AG10803 (cell line): Measurements from ENCODE around the gene UTP3.
A peak's percentile ranks its signal among the peaks of the same experiment; 100 is the strongest.

ENCODE experiments used
- DNase-seq: peaks from one replicate; pipeline ENCODE4 v3.0.0; 2010; ENCODE audit warnings: low read depth
- H3K4me3 ChIP-seq: 2 replicates; pipeline ENCODE4 v1.5.1; 2011; ENCODE audit warnings: mild to moderate bottlenecking, low read length, control low read depth
- TF ChIP-seq, protein P1 (sequence below): conservative IDR thresholded peaks from 2 replicates; pipeline ENCODE4 v1.5.1; 2011; ENCODE audit warnings: mild to moderate bottlenecking, low read length, control low read depth, inconsistent platforms

UTP3 gene

GRCh38 chr4:70711599-70711998 lies 23.3 kb downstream of the UTP3 start:
- DNase-seq, result no peak
- H3K4me3 ChIP-seq, result no peak overlapping the region
- TF ChIP-seq, protein P1, sequence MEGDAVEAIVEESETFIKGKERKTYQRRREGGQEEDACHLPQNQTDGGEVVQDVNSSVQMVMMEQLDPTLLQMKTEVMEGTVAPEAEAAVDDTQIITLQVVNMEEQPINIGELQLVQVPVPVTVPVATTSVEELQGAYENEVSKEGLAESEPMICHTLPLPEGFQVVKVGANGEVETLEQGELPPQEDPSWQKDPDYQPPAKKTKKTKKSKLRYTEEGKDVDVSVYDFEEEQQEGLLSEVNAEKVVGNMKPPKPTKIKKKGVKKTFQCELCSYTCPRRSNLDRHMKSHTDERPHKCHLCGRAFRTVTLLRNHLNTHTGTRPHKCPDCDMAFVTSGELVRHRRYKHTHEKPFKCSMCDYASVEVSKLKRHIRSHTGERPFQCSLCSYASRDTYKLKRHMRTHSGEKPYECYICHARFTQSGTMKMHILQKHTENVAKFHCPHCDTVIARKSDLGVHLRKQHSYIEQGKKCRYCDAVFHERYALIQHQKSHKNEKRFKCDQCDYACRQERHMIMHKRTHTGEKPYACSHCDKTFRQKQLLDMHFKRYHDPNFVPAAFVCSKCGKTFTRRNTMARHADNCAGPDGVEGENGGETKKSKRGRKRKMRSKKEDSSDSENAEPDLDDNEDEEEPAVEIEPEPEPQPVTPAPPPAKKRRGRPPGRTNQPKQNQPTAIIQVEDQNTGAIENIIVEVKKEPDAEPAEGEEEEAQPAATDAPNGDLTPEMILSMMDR, result no peak

DNA sequence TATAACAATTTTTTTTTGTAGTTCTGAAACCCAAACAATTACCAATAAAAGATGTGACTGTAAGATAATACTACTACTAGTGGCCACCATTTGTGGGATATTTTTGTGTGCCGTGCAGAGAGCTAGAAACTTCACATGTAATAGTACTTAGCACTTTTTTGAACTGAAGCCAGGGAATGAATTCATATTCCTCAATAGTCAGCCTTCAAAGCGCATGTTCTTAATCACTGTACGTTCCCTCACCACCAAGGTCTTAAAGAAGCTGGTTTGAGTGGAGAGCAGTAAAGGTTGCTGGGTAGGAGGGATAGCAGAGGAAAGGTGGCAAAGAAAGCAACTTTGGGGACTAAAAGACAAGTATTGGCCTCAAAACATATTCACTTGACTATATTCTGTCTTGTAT lies 23.8 kb downstream of the UTP3 start:
- H3K4me3 ChIP-seq, result no peak overlapping the region
- TF ChIP-seq, protein P1, result no peak
- no peak for DNase-seq

DNA sequence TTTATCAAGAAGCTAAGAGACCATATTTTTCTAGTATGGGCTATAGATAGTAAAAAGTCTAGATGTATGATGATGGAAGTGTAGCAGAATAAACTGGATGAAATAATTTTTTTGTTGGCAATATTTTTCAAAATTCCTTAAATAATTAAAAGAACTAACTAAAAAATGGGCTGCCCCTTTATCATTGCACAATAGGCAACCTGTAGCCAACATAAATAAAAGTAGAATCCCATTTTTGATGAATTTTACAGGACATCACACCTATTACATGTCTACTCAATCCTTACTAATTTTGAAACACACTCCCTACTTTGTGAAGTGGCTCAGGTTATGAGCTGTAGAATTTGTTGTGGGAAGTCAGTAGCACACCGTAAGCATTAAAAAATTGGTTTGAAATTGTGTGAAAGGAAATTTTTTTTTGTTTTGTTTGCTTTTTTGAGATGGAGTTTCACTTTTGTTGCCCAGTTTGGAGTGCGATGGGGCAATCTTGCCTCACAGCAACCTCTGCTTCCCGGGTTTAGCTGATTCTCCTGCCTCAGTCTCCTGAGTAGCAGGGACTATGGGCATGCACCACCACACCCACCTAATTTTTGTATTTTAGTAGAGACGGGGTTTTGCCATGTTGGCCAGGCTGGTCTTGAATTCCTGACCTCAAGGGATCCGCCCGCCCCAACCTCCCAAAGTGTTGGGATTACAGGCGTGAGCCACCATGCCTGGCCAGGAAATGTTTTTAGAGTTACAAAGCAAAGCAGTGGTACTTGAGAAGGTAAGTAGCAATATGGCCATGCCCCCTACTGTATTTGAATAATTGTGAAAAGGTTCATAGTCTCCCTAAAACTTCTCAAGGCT lies 24.5 kb downstream of the UTP3 start:
- no peak for DNase-seq
- TF ChIP-seq, protein P1, result no peak
- no peak overlapping the region for H3K4me3 ChIP-seq

DNA sequence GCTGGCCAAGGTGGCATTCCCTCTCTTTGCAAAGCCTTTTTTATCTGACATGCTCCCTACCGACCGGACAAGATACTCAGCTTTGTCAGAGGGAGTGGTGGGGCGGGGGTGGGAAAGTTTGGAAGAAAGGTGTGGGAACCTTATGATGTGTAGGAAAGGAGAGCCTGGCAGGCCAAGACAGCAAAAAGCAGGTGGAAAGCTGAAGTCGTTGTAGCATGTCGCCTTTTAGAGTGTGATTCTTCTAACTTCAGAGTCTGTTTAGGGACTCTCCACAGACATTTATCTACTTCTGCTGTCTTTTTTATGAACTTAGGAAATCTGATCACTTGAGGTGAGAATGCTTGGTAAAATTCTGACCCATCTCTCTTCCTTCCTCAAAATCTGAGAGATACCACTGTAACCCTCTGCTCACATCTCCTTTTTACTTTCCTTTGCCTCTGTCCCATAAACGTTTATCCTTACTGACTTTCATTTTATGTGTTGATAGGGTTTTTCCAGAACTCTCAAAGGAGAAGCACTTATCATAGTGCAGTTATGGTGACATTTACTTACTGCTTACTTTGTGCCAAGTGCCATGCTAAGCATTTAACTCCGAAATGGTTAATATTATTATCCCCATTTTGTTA lies 25.2 kb downstream of the UTP3 start:
- H3K4me3 ChIP-seq, result no peak overlapping the region
- TF ChIP-seq, protein P1, result no peak
- DNase-seq, result no peak

DNA sequence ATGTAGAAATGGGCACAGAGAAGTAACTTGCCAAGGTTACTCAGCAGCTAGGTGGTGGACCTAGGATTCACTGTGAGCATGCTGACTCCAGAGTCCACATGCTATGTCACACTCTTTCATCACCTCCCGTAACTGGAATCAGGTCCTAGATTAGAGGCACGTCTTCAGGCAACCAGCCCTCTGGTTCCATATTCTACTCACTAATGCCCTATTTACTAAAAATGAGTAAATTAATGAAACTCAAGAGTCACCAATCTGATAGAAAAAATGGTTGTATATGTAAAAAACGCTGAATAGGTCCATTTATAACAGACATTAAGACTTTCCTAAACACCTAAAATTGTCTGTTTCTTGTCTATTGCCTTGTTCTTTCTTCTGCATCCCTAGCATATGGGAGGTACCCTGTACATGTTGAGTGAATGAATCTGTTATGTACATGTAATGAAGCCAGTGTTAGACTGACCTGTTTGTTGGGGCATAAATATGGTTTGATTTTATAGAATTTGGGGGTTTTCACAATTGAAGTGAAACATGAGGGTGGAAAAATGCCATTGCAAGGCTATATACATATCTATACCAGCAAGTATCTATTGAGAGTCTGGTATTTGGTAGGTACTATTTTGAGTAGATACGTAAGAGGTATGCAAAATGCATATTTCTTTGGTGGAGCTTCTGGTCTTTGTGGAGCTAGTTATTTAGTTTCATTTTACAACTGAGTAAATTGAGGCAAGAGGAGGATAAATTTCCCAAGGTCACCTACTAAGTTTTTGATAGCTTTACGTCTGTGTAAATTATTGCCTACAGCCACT lies 26.0 kb downstream of the UTP3 start:
- TF ChIP-seq, protein P1, result no peak
- DNase-seq, result peak; percentile 29
- no peak overlapping the region for H3K4me3 ChIP-seq

DNA sequence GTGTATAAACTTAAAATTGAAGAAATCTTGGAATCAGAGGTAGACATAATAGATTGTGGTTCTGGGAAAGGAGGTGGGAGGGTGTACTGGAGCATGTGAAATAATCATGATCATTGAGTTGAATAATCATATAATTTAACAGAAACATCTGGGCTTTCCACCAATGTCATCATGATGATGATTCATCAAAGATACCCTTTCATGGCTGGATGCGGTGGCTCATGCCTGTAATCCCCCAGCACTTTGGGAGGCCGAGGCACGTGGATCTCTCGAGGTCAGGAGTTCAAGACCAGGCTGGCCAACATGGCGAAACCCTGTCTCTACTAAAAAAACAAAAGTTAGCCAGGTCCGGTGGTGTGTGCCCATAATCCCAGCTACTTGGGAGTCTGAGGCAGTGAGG lies 26.8 kb downstream of the UTP3 start:
- peak; percentile 37 for DNase-seq
- no peak overlapping the region for H3K4me3 ChIP-seq
- TF ChIP-seq, protein P1, result no peak
